H1 (cell line): ENCODE measurements around the gene FBH1. TPM values are rescaled to one million over a fixed set of nuclear protein-coding genes. Genes with fewer than 3 reads are reported as not detected.

Experiments
- CTCF ChIA-PET: fragments of 300-600 bp; sonication (Branson Sonifier 250); formaldehyde crosslinking; loops from one replicate; lab custom pipeline; 2021; ENCODE audit not compliant: partially characterized antibody; lab: Charles Lee
- POLR2A ChIA-PET: fragments of 300-600 bp; sonication (Branson Sonifier 250); formaldehyde crosslinking; loops from one replicate; lab custom pipeline; 2021; ENCODE audit warnings: inconsistent platforms; ENCODE audit not compliant: partially characterized antibody; lab: Charles Lee
- DNase-seq, 2 experiments: peaks; one replicate each; pipeline versions ENCODE4 v3.0.0 to v3.0.0-alpha.2; 2010 to 2022; ENCODE audit warnings: low spot score in 2 of 2, low read depth in 1 of 2, mixed read lengths in 1 of 2
- FAIRE-seq: peaks from 2 replicates; lab custom pipeline; 2011; peaks lifted over from hg19 to GRCh38; lab: Jason Lieb, UNC
- H2AFZ ChIP-seq: 2 replicates; pipeline ENCODE4 v1.8.1; 2012; ENCODE audit warnings: low read length, inconsistent platforms
- H2AK5ac ChIP-seq: 2 replicates; pipeline ENCODE4 v1.6.1; 2013; ENCODE audit warnings: low read depth, low read length
- H2BK120ac ChIP-seq: replicated peaks from 2 replicates; pipeline ENCODE3; 2013; ENCODE audit warnings: low read depth, low read length, inconsistent platforms
- H2BK12ac ChIP-seq: 2 replicates; pipeline ENCODE4 v1.6.1; 2013; ENCODE audit warnings: low read depth, low read length
- H2BK15ac ChIP-seq: 2 replicates; pipeline ENCODE4 v1.6.1; 2013; ENCODE audit warnings: low read length
- H2BK20ac ChIP-seq: 2 replicates; pipeline ENCODE4 v1.6.1; 2013; ENCODE audit warnings: low read length
- H2BK5ac ChIP-seq: 2 replicates; pipeline ENCODE4 v1.6.1; 2013; ENCODE audit warnings: low read depth, low read length
- H3K14ac ChIP-seq: 2 replicates; pipeline ENCODE4 v1.6.1; 2013; ENCODE audit warnings: inconsistent platforms; ENCODE audit not compliant: insufficient read length
- H3K18ac ChIP-seq: 2 replicates; pipeline ENCODE4 v1.6.1; 2013; ENCODE audit warnings: low read length; ENCODE audit errors: extremely low read depth
- H3K23ac ChIP-seq: 2 replicates; pipeline ENCODE4 v1.6.1; 2013; ENCODE audit warnings: inconsistent platforms; ENCODE audit not compliant: insufficient read length
- H3K23me2 ChIP-seq: 2 replicates; pipeline ENCODE4 v1.6.1; 2013; ENCODE audit warnings: low read depth, low read length
- H3K27ac ChIP-seq: 2 replicates; pipeline ENCODE4 v1.6.1; 2011; ENCODE audit warnings: low read depth, low read length, inconsistent platforms
- H3K27me3 ChIP-seq, 4 experiments: replicated peaks in 1 of 4; 1 replicate in 1 of 4; 2 replicates in 3 of 4; pipeline versions ENCODE4 v1.6.1 to v1.8.1; 2011 to 2013; ENCODE audit warnings: low read length in 3 of 4, mild to moderate bottlenecking in 3 of 4, inconsistent platforms in 2 of 4, mixed read lengths in 2 of 4, moderate library complexity in 1 of 4; ENCODE audit not compliant: control insufficient read depth in 3 of 4, insufficient read depth in 3 of 4; ENCODE audit errors: extremely low read depth in 1 of 4
- H3K36me3 ChIP-seq, 4 experiments: 2 replicates each; pipeline versions ENCODE4 v1.6.1 to v1.8.1; 2011 to 2013; ENCODE audit warnings: mild to moderate bottlenecking in 4 of 4, low read length in 3 of 4, moderate library complexity in 2 of 4, control low read depth in 1 of 4, inconsistent platforms in 1 of 4; ENCODE audit not compliant: insufficient read depth in 4 of 4, control insufficient read depth in 2 of 4
- H3K4ac ChIP-seq: replicated peaks from 2 replicates; pipeline ENCODE3; 2013; ENCODE audit warnings: low read length, low read depth, mixed read lengths, inconsistent platforms; ENCODE audit not compliant: insufficient read length
- H3K4me1 ChIP-seq, 4 experiments: replicated peaks in 1 of 4; 1 replicate in 1 of 4; 2 replicates in 3 of 4; pipeline versions ENCODE4 v1.6.1 to v1.8.1; 2011 to 2013; ENCODE audit warnings: low read length in 3 of 4, inconsistent platforms in 2 of 4, mixed read lengths in 1 of 4; ENCODE audit not compliant: insufficient read depth in 4 of 4, control insufficient read depth in 3 of 4
- H3K4me2 ChIP-seq, 2 experiments: 2 replicates each; pipeline versions ENCODE4 v1.6.1 to v1.8.1; 2011 to 2013; ENCODE audit warnings: low read depth in 2 of 2, low read length in 2 of 2, control low read depth in 1 of 2, inconsistent platforms in 1 of 2, mild to moderate bottlenecking in 1 of 2; ENCODE audit not compliant: insufficient read depth in 1 of 2
- H3K4me3 ChIP-seq, 4 experiments: fragments of 200-600, 300-600 bp in 1 of 4; sonication (generic), shearing (Covaris generic), sonication (Bioruptor Twin) in 1 of 4; 2 replicates each; pipeline versions ENCODE4 v1.5.1 to v1.8.1; 2011 to 2016; ENCODE audit warnings: low read length in 4 of 4, low read depth in 3 of 4, control low read depth in 2 of 4, inconsistent platforms in 2 of 4, mild to moderate bottlenecking in 2 of 4, mixed read lengths in 1 of 4, moderate library complexity in 1 of 4; ENCODE audit not compliant: insufficient read depth in 2 of 4; ENCODE audit errors: extremely low read depth in 1 of 4
- H3K56ac ChIP-seq: replicated peaks from 2 replicates; pipeline ENCODE3; 2013; ENCODE audit warnings: low read depth, mild to moderate bottlenecking, mixed read lengths, low read length, inconsistent platforms; ENCODE audit not compliant: insufficient read length
- H3K79me1 ChIP-seq: 2 replicates; pipeline ENCODE4 v1.6.1; 2013; ENCODE audit warnings: low read depth, low read length, control low read depth
- H3K79me2 ChIP-seq, 2 experiments: 2 replicates each; pipeline versions ENCODE4 v1.6.1 to v1.8.1; 2012 to 2013; ENCODE audit warnings: low read length in 2 of 2, mild to moderate bottlenecking in 2 of 2, inconsistent platforms in 1 of 2; ENCODE audit not compliant: insufficient read depth in 2 of 2, control insufficient read depth in 1 of 2
- H3K9ac ChIP-seq, 4 experiments: replicated peaks in 1 of 4; 1 replicate in 1 of 4; 2 replicates in 3 of 4; pipeline versions ENCODE4 v1.6.1 to v1.8.1; 2011 to 2013; ENCODE audit warnings: low read depth in 3 of 4, low read length in 3 of 4, control low read depth in 2 of 4, mild to moderate bottlenecking in 2 of 4, moderate library complexity in 2 of 4, inconsistent platforms in 1 of 4; ENCODE audit errors: extremely low read depth in 1 of 4
- H3K9me3 ChIP-seq, 2 experiments: 2 replicates each; pipeline versions ENCODE4 v1.6.1 to v1.8.1; 2012 to 2013; ENCODE audit warnings: mild to moderate bottlenecking in 2 of 2, moderate library complexity in 2 of 2, control low read depth in 1 of 2, inconsistent platforms in 1 of 2, low read depth in 1 of 2, low read length in 1 of 2, mixed read lengths in 1 of 2; ENCODE audit not compliant: insufficient read depth in 2 of 2
- H4K20me1 ChIP-seq, 2 experiments: replicated peaks in 1 of 2; 2 replicates each; pipeline versions ENCODE3 to v1.8.1; 2011 to 2013; ENCODE audit warnings: inconsistent platforms in 2 of 2, low read length in 2 of 2, mild to moderate bottlenecking in 1 of 2; ENCODE audit not compliant: insufficient read depth in 2 of 2, control insufficient read depth in 1 of 2
- H4K5ac ChIP-seq: 2 replicates; pipeline ENCODE4 v1.6.1; 2013; ENCODE audit warnings: low read length, low read depth, mixed read lengths, inconsistent platforms; ENCODE audit not compliant: insufficient read length
- H4K8ac ChIP-seq: 2 replicates; pipeline ENCODE4 v1.8.0; 2013; ENCODE audit warnings: mild to moderate bottlenecking, moderate library complexity, low read length, inconsistent platforms; ENCODE audit not compliant: insufficient read depth; ENCODE audit errors: extremely low read depth
- H4K91ac ChIP-seq: replicated peaks from 2 replicates; pipeline ENCODE3; 2013; ENCODE audit warnings: low read length, mixed read lengths, inconsistent platforms; ENCODE audit not compliant: insufficient read length
- CBX5 ChIP-seq: fragments of 300-800, 300-1000 bp; sonication (generic); IDR thresholded peaks from 2 replicates; pipeline ENCODE4 v1.7.1; 2016; ENCODE audit warnings: antibody characterized with exemption, low read length, low read depth
- WGBS, 2 experiments: shearing (Covaris generic) in 1 of 2; methylation state at CpG; one replicate each; pipeline versions ENCODE4 v1.1.6 to v1.1.7; 2013 to 2015; ENCODE audit warnings: low lambda C conversion rate in 2 of 2, mixed read lengths in 2 of 2, inconsistent platforms in 1 of 2, low coverage in 1 of 2, missing lambda C conversion rate in 1 of 2; ENCODE audit not compliant: insufficient replicate concordance in 2 of 2, insufficient coverage in 1 of 2, insufficient read length in 1 of 2; ENCODE audit errors: extremely low coverage in 1 of 2, missing lambda C conversion rate in 1 of 2; 5-methylcytosine and 5-hydroxymethylcytosine counted together
- polyA plus RNA-seq, 7 experiments: library from polyadenylated mRNA; depleted of rRNA in 3 of 7; stranded (reverse) in 5 of 7; unstranded in 2 of 7; fragments of >200 nt in 5 of 7; fragments of 200-250 nt in 2 of 7; gene quantifications; 1 replicate in 5 of 7; 2 replicates in 1 of 7; 4 replicates in 1 of 7; pipeline versions ENCODE4 v1.2.1 to v1.2.3, GENCODE V29; 2011 to 2013; ENCODE audit warnings: missing spikeins in 2 of 7, mixed read lengths in 2 of 7
- total RNA-seq: library from RNA; stranded (reverse); fragmentation: NEBNext Ultra II Directional; extraction: Animal tissue kit (Norgen Biotek cat#: 25700); gene quantifications from 2 replicates; pipeline ENCODE4 v1.2.1, GENCODE V29; 2021

Gene FBH1
- total and polyA plus RNA-seq, 2 of the 8 experiments (the other 6 are each of a cell fraction or from before 2014, with no cell fraction given): 31.1 to 51.8 TPM

DNA sequence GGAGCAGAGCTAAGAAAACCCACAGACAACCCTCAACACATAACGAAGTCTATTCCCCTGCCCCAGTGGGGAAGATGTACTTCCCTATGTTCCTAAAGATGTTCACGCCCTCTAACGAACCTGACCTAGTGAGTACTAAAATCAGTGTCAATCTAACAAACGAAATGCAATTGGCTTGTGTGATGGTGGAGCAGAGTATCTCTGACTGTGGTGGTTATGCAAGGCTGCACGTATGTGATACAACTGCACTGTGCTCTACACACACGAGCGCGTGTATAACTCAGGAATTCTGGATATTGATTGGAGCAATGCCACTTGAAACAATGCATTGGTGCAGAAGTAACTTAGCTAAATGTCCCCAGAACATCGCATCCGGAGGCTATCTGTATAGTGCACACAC, 1.7 kb upstream of the FBH1 start:
- H3K27me3 ChIP-seq: no peaks in the 10 kb centered on the region
- H3K4me3 ChIP-seq: peak overlapping the region; percentile 64 to 98 (median 72)
- H2AFZ ChIP-seq: no peak overlapping the region
- H3K18ac ChIP-seq: no peak overlapping the region
- peaks cover 9 to 17% of the 10 kb centered on the region in 2 experiments for H4K20me1 ChIP-seq
- H3K56ac ChIP-seq: no peak overlapping the region
- no peak for DNase-seq
- H3K9ac ChIP-seq: peak overlapping the region in 2 of 4 experiments; percentile 16 to 78; a peak in 4 of 7 replicates
- no peak overlapping the region for H3K23ac ChIP-seq
- peaks cover 13% of the 10 kb centered on the region for H3K23me2 ChIP-seq
- no peak overlapping the region for H2BK15ac ChIP-seq
- no peak overlapping the region for H4K91ac ChIP-seq
- H3K27ac ChIP-seq: no peak overlapping the region
- 64% methylated on average over 10 of the region's 10 CpGs; no CpG with 5 or more reads in 1 of the 2 experiments for WGBS, 2 experiments
- no peaks in the 10 kb centered on the region for H3K9me3 ChIP-seq
- no peak overlapping the region for H2AK5ac ChIP-seq
- H2BK5ac ChIP-seq: no peak overlapping the region
- H2BK20ac ChIP-seq: no peak overlapping the region
- H3K79me2 ChIP-seq: peaks cover 8 to 42% of the 10 kb centered on the region in 2 experiments
- H3K4me2 ChIP-seq: peak overlapping the region; percentile 96 to 100
- H3K36me3 ChIP-seq: peaks cover 5 to 37% (median 12%) of the 10 kb centered on the region in 4 experiments; a peak in 5 of 8 replicates
- no peak for FAIRE-seq
- peaks cover 5 to 14% (median 5%) of the 10 kb centered on the region in 4 experiments; a peak in 6 of 7 replicates for H3K4me1 ChIP-seq
- H3K79me1 ChIP-seq: peaks cover 21% of the 10 kb centered on the region
- CTCF ChIA-PET: interaction anchor here (4.2 kb wide), 1 partner anchor 15 kb away, joined by 25 read pairs; no protein-coding TSS in a partner anchor
- H2BK12ac ChIP-seq: no peak overlapping the region
- no peak overlapping the region for H2BK120ac ChIP-seq
- no peak overlapping the region for H3K14ac ChIP-seq
- H4K8ac ChIP-seq: no peak overlapping the region
- H3K4ac ChIP-seq: no peak overlapping the region
- H4K5ac ChIP-seq: no peak overlapping the region
- TF ChIP-seq CBX5: no peak
- POLR2A ChIA-PET: interaction anchor here (0.8 to 4.4 kb wide), 11 partner anchors 9 to 209 kb away, joined by 3 to 21 read pairs (median 8); partner anchors contain the start of gene GDI2
